ENCODE measurements around the gene GATB.

Gene GATB

DNA sequence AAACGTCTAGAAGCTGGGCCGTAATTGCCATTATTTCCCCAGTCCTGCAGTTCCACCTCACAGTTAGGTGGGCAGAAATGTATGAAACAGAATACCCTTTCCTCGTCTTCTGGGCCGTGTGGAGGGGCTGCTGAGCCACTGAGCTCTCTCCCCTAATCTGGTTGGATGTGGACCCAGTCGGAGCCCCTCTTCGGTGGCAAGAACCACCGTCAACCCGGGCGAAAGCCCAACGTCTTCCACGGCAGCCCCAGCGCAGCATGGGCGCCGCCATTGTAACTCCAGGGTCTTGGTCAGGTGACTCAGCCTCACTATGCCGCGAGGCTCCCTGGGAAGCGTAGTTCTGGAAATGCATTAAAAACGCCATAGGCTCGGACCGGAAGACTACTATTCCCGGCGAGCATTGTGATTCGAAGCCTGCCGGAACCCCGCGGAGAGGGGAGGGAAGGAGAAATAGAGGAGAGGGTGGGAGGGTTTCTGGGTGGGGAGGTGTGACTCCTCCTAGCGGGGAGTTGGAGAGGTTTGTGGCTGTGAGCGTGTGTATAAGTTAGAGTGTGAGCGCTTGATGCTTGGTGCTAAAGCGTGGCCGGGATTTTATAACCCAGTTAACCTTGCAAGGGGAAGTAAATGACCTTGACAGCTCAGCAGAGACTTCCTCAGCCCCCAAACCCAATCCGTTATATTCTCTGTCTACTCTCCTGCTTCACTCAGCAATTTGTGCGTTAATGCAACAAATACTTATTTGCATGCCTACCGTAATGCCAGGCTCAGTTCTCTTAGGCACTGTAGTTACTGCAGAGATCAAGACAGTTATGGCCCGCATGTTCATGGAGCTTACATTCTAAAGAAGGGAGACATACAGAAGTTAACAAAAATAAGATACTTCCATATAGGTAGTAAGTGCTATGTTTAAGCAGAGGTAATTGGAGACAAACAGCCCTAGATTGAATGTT lies at the start of gene GATB:
TSS of gene GATB (minus strand) at position 296 of the 950 bp plus-strand sequence. CDS start at position 271, 25 bp downstream.
- DNase-seq = peak; percentile 90

GRCh38 chr4:151810476-151810875 lies 49.7 kb upstream of the GATB start:
- DNase-seq = no peak

- DNase-seq = no peak
Measured at GRCh38 chr4:151809716-151810115, 48.9 kb upstream of the GATB start.

GRCh38 chr4:151808542-151808941 lies 47.7 kb upstream of the GATB start:
- DNase-seq = no peak

DNA sequence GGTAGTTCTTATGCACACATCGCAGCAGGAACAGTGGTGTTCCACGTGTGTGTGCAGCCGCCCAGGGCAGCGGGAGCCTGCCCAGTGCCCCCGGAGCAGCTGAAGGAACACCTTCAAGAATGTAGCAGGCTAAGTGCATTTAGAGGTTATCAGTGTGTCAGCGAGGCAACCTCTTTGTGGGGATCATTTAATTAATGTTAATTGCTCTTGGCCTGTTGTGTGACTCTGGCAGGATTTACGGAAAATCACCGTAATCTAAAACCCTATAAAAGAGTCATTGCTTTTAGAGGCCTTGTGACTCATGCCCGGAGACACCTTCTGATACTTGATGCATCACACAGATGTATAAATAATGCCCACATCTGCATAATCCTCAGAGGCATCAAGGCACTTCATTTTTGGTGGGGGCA lies 47.3 kb upstream of the GATB start:
- DNase-seq = no peak

- no peak for DNase-seq
Measured at GRCh38 chr4:151807220-151807619, 46.4 kb upstream of the GATB start.

- no peak for DNase-seq
Measured at GRCh38 chr4:151806511-151806927, 45.7 kb upstream of the GATB start.

DNA sequence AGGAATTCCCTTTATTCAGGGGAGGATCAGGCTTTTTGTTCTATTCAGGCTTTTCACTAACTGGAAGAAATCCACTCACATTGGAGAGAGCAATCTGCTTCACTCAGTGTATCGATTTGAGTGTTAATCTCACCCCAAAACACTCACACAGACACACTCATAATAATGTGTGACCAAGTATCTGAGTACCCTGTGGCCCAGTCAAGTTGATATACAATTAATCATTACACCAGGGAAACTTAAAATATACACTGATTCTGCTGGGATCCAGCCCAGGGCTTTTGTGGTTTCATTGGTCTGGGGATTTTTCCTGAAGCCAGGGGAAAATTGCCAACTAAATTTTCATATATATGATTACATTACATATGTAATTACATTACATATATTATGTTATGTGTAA lies 44.0 kb upstream of the GATB start:
- no peak for DNase-seq

GRCh38 chr4:151804086-151804630 lies 43.4 kb upstream of the GATB start:
- no peak for DNase-seq

DNA sequence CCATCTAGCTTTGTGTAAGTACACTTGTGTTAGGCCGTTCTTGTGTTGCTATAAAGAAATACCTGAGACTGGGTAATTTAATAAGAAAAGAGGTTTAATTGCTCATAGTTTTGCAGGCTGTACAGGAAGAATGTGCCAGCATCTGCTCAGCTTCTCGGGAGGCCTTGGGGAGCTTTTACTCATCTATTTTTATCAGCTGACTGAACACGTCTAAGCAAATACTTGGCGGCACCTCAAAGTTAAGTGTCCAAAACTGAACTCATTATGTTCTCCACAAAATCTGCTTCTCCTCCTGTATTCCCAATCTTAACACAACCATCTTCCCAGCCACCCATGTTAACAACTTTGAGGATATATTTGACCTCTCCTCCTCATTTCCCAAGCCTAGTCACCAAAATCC lies 42.4 kb upstream of the GATB start:
- no peak for DNase-seq

GRCh38 chr4:151801547-151802516 lies 41.0 kb upstream of the GATB start:
- DNase-seq = no peak

DNA sequence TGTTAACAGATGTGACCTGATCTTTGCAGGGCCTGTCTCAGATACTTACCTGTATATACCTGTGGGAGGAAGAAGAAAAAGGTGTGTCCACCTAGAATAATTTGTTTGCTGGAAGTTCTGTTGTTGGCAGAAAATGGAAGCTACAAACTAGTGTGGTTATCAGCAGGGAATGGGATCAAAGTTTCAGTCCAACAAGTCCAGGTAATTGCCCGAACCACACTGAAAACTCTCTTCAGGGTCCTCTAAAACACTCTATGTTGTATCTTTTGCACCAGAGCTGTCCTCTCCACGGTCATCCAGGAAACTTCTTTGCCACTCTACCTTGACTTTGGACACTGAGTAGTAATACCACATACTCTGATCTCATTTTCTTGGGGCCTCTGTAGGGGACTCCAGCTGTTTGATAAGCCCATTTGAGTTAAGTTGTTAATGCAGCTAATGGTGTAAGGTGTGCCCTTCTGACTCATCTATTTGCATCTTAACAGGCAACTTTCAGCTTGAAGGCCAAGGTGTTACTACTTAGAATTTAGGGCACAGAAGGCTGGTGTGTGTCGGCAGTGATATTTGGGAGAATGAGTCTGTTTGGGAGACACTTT lies 38.7 kb upstream of the GATB start:
- no peak for DNase-seq

GRCh38 chr4:151798678-151799416 lies 38.0 kb upstream of the GATB start:
- DNase-seq = no peak

- no peak for DNase-seq
Measured at GRCh38 chr4:151797853-151798252, 37.0 kb upstream of the GATB start.

DNA sequence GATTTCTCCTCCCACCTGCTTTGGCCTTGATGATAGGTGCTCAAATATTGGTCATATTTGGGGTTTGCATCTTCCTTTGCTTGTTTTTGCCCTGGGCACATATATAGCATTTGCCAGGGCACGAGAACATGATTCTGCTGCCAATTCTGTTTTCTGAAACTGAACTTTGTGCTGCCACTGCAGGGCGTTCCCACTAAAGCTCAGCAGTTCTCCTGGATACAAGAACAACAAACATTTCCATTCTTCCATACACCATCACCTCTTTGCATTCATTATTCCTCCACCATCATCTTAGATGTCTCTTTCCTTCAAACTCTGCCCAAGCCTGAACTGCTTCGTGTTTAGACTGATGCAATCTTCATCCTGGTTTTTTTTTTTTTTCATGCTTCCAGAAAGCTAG lies 36.3 kb upstream of the GATB start:
- no peak for DNase-seq

GRCh38 chr4:151796106-151796505 lies 35.3 kb upstream of the GATB start:
- no peak for DNase-seq

- DNase-seq = no peak
Measured at GRCh38 chr4:151792995-151793394, 32.2 kb upstream of the GATB start.

DNA sequence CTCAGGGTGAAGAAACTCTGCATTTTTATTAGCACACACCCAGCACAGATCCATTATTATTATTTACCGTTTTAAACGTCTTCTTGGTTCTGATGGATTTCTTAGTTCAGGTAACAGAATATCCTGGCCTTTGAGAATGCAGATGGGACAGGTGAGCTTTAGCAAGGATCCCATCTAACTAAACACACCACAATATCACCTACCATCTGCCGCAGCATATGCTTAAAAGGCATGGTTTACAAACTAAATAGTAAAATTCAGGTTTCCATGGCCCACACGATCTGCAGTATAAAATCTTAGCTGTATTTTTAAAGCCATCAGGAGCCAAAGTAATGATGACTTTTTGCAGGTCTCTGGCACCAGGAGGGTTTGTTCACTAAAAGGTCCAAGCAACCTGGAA lies 31.7 kb upstream of the GATB start:
- no peak for DNase-seq

GRCh38 chr4:151788021-151788420 lies 27.2 kb upstream of the GATB start:
- DNase-seq = no peak

GRCh38 chr4:151786158-151786495 lies 25.3 kb upstream of the GATB start:
- no peak for DNase-seq

GRCh38 chr4:151785484-151786157 lies 24.8 kb upstream of the GATB start:
- DNase-seq = no peak

DNA sequence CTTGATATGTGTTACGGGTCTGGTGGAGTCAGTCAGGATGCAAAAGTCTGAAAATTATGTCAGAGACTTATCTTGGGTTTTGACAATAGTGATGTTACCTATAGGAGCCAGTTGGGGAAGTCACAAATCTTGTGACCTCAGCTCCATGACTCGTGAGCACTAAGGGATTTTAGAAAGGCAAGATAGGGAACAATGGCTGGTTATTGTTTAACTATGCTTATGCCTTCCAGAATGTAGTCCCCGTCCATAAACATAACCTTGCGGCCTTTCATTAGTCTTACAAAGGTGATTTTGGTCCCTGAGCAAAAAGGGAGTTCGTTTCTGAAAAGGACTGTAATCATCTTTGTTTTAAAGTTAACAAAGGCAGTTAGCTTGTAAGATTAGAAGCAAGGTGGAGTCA lies 23.9 kb upstream of the GATB start:
- DNase-seq = no peak
